BJ (cell line): ENCODE data around the gene SYMPK. TPM values are rescaled to one million over a fixed set of nuclear protein-coding genes. Genes with fewer than 3 reads are reported as not detected.

Source experiments
- CTCF ChIA-PET: fragments of 350-600 bp; formaldehyde crosslinking; extraction: SDS; loops from one replicate; lab custom pipeline; 2021; ENCODE audit warnings: antibody characterized with exemption, inconsistent platforms; lab: Yijun Ruan, JAX
- POLR2A ChIA-PET: fragments of 300-600 bp; sonication (Branson Sonifier 250); formaldehyde crosslinking; extraction: SDS; loops from one replicate; lab custom pipeline; 2021; ENCODE audit warnings: antibody characterized with exemption; lab: Charles Lee
- DNase-seq: peaks from one replicate; pipeline ENCODE4 v3.0.0-alpha.2; 2011; ENCODE audit warnings: low read depth
- H3K27me3 ChIP-seq: 2 replicates; pipeline ENCODE4 v1.6.0; 2011; ENCODE audit warnings: low read length; ENCODE audit not compliant: control insufficient read depth, insufficient read depth
- H3K36me3 ChIP-seq: 2 replicates; pipeline ENCODE4 v1.5.1; 2011; ENCODE audit warnings: low read length; ENCODE audit not compliant: control insufficient read depth, insufficient read depth
- H3K4me3 ChIP-seq: 2 replicates; pipeline ENCODE4 v1.5.1; 2011; ENCODE audit warnings: low read depth, mild to moderate bottlenecking, control low read depth, low read length
- polyA plus RNA-seq: library from polyadenylated mRNA; depleted of rRNA; stranded (reverse); fragments of >200 nt; gene quantifications from 2 replicates; pipeline ENCODE4 v1.2.3, GENCODE V29; 2011
- TF ChIP-seq, protein P1 (sequence below): IDR thresholded peaks from 2 replicates; pipeline ENCODE4 v1.5.1; 2011; ENCODE audit warnings: low read depth, mild to moderate bottlenecking, control low read depth, inconsistent platforms, low read length, moderate library complexity; ENCODE audit not compliant: insufficient read depth

SYMPK gene
- polyA plus RNA-seq, 1 experiment = 60.2 TPM

- DNase-seq = no peak
- no peak overlapping the region for H3K4me3 ChIP-seq
- CTCF ChIA-PET = interaction anchor here (1.5 to 6.2 kb wide), 2 partner anchors 14 to 62 kb away, joined by 3 to 49 read pairs; partner anchors contain the start of genes FOXA3 and SYMPK
- H3K36me3 ChIP-seq = peaks cover 2% of the 10 kb centered on the region; the same call in 1 of the 2 replicates
- TF ChIP-seq, protein P1, sequence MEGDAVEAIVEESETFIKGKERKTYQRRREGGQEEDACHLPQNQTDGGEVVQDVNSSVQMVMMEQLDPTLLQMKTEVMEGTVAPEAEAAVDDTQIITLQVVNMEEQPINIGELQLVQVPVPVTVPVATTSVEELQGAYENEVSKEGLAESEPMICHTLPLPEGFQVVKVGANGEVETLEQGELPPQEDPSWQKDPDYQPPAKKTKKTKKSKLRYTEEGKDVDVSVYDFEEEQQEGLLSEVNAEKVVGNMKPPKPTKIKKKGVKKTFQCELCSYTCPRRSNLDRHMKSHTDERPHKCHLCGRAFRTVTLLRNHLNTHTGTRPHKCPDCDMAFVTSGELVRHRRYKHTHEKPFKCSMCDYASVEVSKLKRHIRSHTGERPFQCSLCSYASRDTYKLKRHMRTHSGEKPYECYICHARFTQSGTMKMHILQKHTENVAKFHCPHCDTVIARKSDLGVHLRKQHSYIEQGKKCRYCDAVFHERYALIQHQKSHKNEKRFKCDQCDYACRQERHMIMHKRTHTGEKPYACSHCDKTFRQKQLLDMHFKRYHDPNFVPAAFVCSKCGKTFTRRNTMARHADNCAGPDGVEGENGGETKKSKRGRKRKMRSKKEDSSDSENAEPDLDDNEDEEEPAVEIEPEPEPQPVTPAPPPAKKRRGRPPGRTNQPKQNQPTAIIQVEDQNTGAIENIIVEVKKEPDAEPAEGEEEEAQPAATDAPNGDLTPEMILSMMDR = no peak
- H3K27me3 ChIP-seq = peaks cover 3% of the 10 kb centered on the region; the same call in 1 of the 2 replicates
- POLR2A ChIA-PET = no interaction called here
Observed at GRCh38 chr19:45879055-45879454, 16.1 kb upstream of the SYMPK start.

- H3K4me3 ChIP-seq = no peak overlapping the region
- CTCF ChIA-PET = interaction anchor here (6.2 kb wide), 1 partner anchor 13 kb away, joined by 49 read pairs; the partner anchor contains the start of genes FOXA3 and SYMPK
- no peaks in the 10 kb centered on the region for H3K36me3 ChIP-seq
- H3K27me3 ChIP-seq = peaks cover 3% of the 10 kb centered on the region; the same call in 1 of the 2 replicates
- DNase-seq = no peak
- POLR2A ChIA-PET = no interaction called here
- TF ChIP-seq, protein P1 = no peak
Observed at GRCh38 chr19:45878043-45878794, 15.3 kb upstream of the SYMPK start.

DNA sequence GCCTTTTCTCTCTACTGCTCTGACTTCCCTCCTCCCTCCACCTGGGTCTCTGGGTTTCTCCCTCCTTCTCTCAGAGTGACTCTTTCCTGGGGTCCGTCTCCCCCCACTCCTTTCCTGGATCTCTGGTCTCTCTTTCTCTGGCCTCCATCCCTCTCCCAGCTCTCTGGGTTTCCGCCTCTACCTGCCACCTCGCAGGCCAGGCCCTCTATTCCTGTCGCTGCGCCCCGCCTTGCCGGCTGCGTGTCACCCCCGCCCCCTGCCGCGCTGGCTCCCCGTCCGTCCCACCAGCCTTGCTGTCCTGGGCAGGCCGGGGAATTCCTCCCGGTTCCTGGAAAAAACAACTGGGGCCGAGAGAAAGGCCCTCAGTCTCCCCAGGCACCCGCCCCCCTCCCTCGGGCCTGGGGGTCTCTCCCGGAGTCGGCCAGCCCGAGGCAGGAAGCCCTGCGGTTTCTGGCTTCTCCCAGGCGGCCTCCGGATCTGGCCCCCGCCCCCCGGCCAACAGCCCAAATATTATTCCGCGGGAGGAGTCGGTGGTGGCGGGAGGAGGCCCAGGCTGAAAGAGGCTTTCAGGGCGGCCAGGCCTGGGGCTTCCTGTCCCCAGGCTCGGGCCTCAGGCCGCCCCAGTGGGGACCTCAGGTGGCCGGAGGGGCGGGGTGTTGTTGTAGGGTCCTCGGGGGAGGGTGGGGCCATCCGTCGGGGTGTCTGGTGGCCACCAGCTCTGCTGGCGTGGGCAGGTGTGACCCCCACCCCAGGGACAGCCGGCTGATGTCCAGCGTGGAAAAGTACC, 13.7 kb upstream of the SYMPK start:
- H3K36me3 ChIP-seq = no peaks in the 10 kb centered on the region
- peaks cover 3% of the 10 kb centered on the region; the same call in 1 of the 2 replicates for H3K27me3 ChIP-seq
- no peak for DNase-seq
- CTCF ChIA-PET = no interaction called here
- no peak overlapping the region for H3K4me3 ChIP-seq
- POLR2A ChIA-PET = no interaction called here
- TF ChIP-seq, protein P1 = no peak

DNA sequence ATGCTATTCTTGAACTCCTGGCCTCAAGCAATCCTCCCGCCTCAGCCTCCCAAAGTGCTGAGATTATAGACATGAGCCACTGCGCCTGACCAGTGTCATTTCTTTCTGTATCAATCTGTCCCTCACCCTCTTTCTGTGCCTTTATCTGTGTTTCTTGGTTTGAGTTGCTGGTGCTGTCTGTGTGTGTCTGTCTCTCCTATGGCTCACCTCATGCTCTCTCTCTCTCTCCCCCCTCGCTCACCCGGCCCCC, 13.1 kb upstream of the SYMPK start:
- CTCF ChIA-PET = no interaction called here
- TF ChIP-seq, protein P1 = no peak
- Histone ChIP-seq H3K27me3 (peaks cover 3% of the 10 kb centered on the region; the same call in 1 of the 2 replicates), H3K36me3 (no peaks in the 10 kb centered on the region), H3K4me3 (no peak overlapping the region)
- no peak for DNase-seq
- POLR2A ChIA-PET = no interaction called here

DNA sequence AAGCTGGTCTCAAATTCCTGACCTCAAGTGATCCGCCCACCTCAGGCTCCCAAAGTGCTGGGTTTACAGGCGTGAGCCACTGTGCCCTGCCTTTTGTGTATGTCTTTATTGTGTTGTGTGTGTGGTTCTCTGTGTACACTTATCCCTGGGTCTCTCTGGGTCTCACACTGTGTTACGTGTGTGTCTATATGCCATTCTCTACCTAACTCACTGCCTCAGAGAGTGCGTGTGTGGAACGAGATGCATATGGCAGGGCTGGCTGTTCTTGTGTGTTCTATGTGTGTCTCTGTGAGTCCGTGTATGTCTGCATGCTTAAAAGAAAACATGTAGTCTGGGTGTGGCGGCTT, 11.6 kb upstream of the SYMPK start:
- ChIA-PET POLR2A (no interaction called here), CTCF (no interaction called here)
- peaks cover 5% of the 10 kb centered on the region; the same call in 1 of the 2 replicates for H3K27me3 ChIP-seq
- DNase-seq = no peak
- TF ChIP-seq, protein P1 = no peak
- no peaks in the 10 kb centered on the region for H3K36me3 ChIP-seq
- H3K4me3 ChIP-seq = no peak overlapping the region
